Measurements from ENCODE around the gene KCNN3.

KCNN3 gene

DNA sequence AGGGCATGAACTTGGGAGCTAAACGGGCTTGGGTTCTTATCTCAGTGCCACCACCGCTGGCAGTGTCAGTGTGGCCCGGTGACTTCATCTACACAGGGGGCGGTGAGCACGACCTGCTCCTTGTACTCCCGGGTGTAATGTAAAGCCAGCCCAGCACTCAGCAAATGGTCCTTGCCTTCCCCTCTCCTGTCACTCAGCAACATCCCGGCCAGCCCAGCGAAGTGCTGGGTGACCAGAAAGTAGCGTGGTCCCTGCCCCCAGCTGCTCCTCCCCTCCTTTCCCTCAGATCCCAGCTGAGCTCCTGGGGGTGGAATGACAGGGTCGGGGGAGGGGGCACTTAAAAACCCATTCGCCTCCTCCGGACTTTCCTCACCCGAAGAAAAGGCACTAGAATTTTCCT lies 7.2 kb downstream of the KCNN3 start:
- no peak for DNase-seq

DNA sequence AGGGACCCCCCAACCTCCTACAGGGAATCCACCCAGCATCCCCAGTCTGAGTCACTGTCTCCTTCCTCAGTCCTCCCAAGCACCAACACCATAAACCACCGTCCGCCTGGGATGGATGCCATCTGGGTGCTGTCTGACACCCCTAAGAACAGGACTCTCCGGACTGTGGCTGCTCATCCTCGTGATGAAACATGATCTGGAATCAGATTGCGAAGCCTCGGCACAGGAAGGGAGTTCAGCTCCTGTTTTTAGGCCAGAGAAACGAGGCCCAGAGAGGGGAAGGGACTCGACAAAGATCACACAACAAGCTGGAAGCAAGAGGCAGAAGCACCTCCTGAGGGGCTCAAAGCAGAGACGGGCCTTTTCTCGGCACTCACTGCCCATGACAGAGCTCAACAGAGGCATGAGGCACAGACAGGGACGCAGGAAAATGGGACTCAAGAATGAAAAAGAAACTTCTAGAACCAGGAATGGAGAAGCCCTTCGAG lies 8.4 kb downstream of the KCNN3 start:
- DNase-seq: no peak

DNA sequence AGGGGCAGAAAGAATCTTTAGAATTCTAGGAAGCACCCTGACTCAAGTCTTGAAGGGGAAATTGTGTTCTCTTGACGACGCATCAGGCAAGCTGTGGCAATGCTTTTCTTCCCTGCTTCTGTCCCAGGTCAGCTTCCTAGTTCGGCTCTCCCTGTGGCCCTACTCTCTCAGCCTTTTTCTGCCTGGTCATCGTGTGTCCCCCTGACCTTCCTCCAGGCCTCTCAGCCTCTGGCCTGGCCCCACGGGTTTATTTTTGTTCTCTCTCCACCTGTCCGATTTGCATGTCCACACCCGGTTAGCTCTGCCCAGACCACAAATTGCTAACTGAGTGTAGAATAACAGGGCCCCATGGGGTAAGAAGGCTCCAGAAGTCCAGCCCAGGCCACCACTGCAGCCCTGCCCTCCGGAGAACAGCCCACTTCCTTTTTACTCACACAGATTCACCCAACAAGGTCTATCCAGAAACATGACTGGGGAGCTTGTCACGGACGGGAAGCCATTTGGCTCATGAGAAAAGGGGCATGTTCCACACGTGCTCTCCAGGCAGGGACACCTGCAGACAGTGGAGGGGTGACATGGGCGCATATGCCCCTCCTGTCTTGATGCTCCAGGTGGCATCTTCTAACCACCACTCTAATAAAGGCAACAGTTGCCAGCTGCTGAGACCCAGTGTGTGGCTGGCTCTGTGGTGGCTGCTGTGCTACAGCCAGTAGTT lies 9.8 kb downstream of the KCNN3 start:
- DNase-seq: no peak

DNA sequence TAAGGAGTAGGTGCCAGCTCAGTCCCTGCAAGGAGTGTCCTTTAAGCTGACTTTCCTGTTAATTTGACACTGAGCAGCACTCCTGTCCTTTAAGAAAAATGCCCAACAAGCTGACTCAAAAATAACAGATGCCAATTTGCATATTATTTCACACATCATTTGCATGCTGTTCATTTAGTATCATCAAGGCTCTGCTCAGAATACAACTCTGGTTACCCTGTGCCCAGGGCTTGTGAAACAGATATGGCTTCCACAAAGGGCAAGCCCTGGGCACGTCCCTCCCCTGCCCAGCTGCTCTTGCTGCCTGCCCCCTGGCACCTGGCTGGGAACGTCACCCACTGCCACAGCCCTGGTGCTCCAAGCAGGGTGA lies 10.3 kb downstream of the KCNN3 start:
- DNase-seq: no peak

DNA sequence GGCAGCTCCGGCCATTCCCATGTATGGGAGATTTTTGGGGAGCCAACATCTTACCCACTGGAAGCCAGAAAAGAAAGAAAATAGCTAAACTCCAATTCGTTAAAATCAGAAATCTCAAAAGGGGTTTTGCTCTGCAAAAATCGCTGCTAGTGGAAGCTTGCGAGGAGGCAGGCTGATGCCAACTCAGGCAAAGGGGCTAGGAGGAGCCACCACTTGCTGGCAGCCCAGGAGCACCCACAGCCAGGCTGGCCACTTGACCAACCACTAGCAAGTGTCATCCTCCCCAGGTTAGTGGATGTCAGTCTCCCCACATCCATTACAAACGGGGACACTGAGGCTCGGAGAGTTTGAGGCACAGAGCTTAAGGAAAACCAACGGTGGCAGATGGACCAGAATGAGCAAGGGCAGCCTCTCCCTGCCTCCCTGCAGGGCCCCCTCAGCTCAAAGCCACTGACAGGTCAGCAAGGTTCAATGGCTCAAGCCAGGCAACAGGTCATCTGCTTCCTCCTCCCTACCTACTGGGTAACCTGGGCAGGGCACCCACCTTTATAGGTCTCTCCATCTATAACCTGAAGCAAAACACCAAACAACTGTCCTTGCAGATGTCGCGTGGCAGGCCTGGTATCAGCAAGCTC lies 10.8 kb downstream of the KCNN3 start:
- no peak for DNase-seq

DNA sequence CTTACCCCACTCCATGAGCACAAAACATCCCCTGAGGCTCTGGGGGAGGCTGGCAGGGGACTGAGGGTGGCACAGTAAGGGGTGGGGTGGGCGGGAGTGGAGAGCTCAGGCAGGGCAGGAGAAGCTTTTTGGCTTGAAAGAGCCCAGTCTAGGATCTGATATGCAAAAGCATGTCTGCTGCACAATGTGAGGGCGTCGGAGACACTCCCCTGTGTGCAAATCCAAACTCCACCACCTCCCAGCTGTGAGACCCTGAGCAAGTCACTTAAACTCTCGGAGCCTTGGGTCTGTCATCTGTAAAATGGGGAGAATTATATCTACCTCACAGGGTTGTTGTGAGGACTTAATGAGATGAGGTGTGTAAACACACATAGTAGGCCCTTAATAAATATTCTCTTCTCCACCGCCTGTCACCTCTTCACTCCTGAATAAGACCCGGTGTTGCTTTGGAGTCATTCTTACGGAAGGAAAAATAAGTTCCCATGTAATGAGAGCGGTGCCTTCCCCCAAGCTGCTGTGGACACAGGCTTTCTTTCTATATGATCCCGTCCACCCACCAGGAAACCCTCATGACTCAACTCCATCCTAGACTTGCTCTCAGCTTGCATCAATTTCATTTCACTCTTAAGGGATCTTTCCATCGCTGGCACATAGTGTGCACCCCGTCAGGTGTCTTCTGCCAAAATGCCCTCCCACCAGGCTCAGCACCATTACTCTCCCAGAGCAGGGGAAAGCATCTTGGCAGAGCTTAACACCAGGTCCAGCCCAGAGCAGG lies 12.5 kb downstream of the KCNN3 start:
- no peak for DNase-seq

DNA sequence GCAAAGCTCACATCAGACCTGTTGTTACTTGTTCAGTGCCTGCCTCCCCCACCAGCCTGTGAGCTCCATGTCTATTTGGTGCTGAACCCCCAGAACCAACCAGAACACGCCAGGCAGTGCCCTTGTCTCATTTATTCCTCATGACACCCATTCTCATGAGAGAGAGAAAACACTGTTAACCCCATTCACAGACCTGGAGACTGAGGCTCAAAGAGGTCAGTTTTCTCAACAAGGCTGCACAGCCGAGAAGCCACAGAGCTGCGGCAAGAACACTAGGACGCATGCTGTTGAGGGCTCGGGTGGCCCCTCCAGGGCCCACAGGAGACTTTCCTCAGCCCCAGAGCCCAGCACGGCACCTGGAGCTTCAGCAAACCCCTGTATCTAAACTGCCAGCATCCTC lies 13.1 kb downstream of the KCNN3 start:
- DNase-seq: no peak

DNA sequence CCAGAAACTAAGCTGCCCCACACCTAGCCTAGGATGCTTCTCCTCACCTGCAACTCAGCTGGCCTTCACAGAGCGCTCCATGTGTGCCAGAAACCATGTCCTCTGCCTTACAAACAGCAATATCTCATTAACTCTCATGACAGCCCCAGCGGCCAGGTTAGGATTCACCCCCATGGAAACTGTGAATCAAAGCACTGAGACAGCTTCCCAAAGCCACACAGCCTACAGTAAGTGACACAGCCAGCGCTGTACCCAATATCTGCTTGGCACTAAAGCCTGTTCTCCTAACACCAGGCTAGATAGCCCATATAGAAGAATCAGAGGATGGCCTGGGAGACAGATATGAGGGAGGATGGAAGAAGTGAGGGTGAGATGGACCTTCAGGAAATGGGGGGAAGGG lies 13.5 kb downstream of the KCNN3 start:
- DNase-seq: no peak

DNA sequence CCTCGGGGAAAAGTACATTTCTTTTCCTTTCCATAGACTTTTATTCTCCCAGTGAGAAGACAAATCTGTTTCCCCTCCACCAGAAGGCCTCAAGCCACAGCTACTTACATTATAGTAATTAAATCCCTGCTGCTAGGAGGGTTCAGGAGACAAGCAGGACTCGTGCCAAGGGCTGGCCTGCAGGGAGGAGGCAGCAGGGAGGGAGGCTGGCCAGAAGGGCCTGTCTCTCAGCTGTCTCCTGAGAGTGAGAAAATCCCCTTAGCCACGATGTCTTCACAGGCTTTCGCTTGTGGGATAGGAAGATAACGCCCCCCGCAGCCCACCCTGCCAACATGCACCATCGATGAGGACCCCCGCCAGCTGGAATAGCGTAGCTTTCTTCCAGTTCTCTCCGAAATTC lies 14.0 kb downstream of the KCNN3 start:
- no peak for DNase-seq

DNA sequence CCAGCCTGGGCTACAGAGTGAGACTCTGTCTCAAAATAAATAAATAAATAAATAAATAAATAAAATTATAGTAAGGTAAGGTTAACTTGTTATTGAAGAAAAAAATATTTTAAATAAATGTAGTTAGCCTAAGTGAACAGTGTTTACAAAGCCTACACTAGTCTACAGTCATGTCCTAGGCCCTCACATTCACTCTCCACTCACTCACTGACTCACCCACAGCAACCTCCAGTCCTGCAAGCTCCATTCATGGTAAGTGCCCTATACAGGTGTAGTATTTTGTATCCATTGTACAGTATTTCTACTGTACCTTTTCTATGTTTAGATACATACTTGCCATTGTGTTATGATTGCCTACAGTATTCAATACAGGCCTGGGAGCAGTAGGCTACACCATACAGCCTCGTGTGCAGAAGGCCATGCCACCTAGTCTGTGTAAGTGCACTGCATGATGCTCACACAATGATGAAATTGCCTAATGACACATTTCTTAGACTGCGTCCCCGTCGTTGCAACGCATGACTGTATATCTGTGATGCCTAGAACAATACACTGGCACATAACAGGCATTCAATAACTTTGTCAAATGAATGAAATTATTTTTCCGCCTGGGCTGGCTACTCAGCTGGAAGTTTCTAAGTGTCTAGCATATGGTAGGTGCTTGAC lies 14.8 kb downstream of the KCNN3 start:
- DNase-seq: no peak

DNA sequence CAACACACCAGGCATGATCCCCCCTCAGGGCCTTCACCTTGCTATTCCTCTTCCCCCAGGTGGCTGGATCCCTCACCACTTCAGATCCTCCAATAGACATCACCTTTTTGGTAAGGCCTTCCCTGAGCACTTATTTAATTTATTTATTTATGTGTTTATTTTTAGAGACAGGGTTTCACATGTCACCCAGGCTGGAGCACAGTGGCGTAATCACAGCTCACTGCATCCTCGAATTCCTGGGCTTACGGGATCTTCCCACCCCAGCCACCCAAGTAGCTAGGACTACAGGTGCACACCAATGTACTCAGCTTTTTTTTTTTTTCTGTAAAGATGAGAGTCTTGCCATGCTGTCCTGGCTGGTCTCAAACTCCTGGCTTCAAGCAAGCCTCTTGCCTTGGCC lies 17.2 kb downstream of the KCNN3 start:
- DNase-seq: no peak

DNA sequence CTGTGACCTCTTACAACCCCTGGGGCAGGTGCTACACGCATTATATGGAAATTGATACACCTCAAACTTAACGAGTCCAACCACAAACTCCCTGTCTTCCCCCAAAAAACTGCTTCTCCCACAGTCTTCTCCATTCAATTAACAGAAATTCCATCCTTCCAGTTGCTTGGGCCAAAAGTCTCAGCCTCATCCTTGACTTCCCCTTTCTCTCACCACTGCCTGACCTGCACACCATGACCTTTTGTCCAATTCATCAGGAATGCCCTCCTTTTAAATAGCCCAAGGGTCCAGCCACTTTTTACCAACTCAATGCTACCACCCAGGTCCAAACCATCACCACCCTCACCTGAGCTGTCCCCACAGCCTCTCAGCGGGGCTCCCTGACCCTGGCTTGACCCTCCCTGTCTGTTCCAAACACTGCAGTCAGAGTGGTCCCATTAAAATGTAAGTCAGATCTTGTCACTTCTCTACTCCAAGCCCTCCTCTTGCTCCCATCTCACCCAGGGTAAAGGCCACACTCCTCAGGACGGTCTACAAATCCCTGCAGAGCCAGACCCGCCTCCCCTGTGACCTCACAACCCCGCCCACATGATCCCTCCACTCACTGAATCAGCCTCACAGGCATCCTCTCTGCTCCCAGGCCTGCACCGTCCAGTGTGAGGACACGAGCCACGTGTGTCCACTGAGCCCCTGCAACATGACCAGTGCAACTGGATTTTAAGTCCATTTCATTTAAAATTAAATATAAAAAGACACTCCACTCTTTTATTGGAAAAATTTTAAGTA lies 18.5 kb downstream of the KCNN3 start:
- no peak for DNase-seq

DNA sequence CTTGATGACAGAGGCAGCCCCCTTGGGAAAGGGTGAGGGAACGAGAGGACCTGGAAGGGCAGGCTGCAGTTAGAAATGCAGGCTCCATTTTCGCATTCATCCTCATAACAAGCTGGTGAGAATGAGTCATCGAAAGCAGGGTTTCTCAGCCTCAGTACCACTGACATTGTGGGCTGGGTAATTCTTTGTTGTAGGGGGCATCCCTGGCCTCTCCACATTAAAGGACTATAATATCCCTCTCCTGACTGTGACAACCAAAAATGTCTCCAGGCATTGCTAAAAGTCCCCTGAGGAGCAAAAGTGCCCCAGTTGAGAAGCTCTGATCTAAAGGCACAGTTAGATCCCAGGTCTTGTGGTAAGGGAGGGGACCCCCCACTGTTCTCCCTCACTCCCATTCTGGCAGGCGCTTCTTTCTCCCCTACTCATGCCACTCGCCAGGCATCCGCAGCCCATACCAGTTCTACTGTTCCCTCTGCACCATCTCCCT lies 20.4 kb downstream of the KCNN3 start:
- DNase-seq: no peak

DNA sequence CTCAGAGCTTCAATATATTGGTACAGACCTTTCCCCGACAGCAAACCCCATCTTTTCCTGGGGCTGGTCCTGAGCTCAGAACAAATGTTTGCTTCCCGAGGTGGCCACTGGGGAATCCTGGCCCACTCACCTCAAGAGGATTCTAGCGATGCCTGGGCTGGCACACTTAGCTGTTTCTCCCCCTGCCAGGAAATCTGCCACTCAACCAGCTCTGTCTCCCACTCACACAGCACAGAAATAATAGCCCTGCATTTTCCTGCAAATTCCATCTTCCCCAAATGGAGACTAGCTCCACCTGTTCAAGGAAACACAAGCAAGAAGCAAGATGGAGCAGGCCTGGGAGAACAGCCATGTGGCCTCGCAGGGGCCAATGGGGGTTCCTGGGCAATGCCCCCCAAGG lies 21.1 kb downstream of the KCNN3 start:
- peak in 5 of 58 donors; percentile 14 to 56 (median 31) for DNase-seq

DNA sequence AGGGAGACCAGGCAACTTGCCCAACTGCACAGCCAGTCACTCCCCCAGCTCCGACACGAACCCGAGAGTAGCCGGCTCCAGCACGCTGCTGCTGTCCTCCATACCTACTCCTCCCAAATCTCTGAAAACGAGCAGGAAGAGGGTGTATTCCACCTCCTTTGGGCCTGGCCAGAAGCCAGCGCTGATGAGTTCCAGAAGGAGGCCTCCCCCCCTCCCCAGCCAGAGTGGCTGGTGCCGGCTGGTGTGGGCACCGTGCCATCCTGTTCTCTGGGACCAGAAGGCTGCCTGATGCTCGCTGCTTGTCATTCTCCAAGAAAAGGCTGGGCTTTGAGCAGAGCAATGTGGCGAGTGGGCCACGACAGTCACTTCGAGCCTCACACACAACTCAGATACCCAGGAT lies 22.2 kb downstream of the KCNN3 start:
- DNase-seq: peak; percentile 25 to 91 (median 72)

DNA sequence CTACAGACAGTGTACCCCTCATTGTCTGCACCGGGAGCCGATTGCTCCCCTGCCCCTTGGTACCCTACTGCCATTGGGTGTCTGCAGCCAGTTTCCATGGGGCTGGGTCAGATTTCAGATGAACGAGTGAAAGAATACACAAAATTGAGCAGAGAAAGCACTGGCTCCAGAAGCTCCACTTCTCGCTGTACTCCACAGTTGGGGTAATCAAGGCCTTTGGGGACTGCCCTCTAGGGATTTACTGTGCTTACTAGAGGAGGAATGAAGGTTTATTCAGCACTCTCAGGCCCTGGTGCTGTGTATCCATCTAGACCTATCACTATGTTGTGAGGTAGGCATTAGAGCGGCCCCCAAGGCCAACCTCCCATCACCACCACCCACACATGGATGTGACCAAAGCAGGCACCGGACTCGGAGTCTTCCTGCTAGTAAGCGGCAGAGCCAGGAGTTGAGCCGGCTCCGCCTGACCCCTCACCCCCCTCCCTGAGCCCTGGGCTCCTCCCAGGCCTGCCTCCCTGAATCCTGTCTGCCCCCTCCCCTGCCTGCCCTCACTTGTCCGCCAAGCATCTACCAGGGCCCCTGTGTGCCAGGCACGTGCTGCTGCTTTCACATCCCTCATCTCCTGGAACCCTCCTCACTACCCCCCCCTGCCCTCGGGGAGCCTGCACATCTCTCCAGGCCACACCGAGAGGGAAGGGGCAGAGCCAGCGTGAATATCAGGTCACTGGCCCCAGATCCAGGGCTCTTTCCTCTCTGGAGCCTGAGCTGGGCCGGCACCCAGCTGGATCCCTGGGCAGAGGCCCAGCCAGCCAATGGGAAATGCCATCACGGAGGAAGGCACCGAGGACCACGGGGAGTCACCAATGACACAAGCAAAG lies 23.3 kb downstream of the KCNN3 start:
- DNase-seq: peak in 53 of 58 donors; percentile 17 to 89 (median 65)

DNA sequence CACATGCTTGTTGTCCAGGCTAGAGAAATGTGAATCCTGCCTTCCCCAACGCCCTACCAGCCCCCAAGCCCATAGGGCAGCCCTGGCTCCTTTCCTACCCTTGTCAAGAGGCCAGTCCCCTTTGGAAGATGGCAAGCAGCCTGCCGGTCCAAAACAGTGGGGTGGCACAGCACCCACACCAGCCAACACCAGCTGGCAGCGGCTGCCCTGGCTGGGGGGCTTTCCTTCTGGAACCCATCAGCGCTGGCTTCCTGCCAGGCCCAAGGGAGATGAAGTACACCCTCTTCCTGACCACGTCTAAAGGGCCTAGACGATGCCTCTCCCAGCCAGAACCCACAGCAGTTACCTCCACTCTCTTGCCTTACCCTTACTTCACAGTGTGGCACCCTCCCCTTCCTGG lies 24.2 kb downstream of the KCNN3 start:
- DNase-seq: peak in 32 of 58 donors; percentile 14 to 71 (median 31)

DNA sequence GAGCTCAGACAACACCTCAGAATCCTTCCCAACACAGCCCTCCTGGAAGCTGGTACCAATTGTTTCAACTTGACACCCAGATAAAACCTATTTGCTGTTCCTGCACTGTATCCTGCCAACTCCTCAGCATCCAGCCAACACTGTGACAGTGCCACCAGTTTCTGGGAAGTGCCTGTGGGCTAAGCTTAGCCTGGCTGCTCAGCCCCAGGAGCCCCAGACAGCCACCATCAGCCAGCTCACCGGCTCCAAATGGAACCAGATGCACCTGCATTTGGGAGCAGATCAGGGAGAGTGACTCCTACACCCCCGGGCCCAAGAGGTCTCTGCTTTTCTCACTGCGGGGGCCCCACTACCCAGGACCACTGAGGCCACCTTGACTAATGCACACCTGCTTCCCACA lies 24.9 kb downstream of the KCNN3 start:
- peak in 7 of 58 donors; percentile 13 to 36 (median 25) for DNase-seq

DNA sequence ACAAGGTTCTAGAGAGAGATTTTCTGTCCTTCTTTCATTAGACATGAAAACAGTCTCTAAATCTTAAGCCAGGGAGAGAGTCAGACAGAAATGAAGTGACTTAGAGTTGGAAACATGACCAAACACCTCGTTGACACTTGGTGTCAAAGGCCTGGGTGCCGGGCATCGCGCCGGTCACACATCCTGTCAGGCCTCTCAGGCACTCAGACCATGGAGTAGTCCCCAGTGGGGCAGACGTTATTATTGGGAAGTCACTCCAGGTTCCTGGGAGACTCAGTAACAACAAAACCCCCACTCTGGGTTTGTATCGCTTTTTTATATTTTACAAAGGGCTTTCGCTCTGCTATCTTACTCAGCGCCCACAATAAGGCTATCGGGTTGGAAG lies 25.8 kb downstream of the KCNN3 start:
- DNase-seq: no peak

All from anterior cingulate cortex (tissue), 58 donors.